ENCODE results near the gene TSC22D3. TPM values are rescaled to one million over a fixed set of nuclear protein-coding genes. Genes with fewer than 3 reads are reported as not detected.

Gene TSC22D3
- polyA plus RNA-seq, 1 of the 3 experiments (the other 2 are of a cell fraction), result 9.2 TPM

DNA sequence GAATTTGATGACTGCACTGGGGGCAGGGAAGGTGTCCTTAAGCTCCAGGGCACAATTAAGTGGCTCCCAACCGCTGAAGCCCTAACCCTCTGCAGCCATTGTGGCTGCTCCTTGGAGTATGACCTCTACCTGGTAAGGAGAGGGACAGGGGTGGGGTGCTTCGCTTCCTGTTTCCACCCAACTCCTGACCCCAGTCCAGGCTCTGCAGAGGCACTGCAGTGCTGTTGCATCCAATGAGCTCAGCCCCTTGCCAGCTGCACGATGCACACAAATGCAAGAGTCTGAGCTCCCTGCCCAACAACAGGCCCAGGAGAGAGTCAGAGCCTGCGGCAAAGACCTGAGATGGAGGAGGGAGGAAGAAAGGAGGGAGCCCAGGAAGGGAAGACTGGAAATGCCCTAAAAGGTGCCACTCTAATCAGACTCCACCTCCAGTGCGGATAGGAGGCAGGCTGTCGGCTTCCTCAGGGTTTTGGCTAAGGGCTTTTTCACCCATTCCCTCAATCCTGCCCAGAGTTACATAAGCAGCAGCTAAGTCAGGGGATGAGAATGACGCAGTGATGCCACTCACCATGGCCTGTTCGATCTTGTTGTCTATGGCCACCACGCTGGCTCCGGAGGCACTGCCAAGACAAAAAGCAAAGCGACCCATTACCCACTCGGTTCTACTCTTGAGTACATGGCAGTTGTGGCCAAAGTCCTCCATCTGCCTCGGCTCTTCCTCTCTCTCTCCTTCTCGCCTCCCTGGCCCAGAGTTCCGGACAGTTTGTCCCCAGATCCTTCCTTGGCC lies 60.1 kb downstream of the TSC22D3 start:
- H3K4me3 ChIP-seq (ENCODE audit: low read depth in 2 of 2, low read length in 1 of 2), result peak overlapping the region; percentile 60 to 70
- WGBS (ENCODE audit: low lambda C conversion rate), result 15% methylated on average over 9 of the region's 15 CpGs
- no peaks in the 10 kb centered on the region for H3F3A ChIP-seq (replicated peaks; ENCODE audit: insufficient read depth)
- no peaks in the 10 kb centered on the region for H3K9me2 ChIP-seq
- ChIA-PET POLR2A (interaction anchor here (0.6 to 2.5 kb wide), 2 partner anchors 26 to 59 kb away, joined by 3 to 13 read pairs; no protein-coding TSS in a partner anchor), CTCF (interaction anchor here (0.6 to 2.9 kb wide), 8 partner anchors 37 to 294 kb away, joined by 3 to 14 read pairs (median 5); partner anchors contain the start of genes NCBP2L and TSC22D3)
- H3K4me2 ChIP-seq, result peak overlapping the region; percentile 86
- DNase-seq, result peak; percentile 30
- TF ChIP-seq, protein P1, sequence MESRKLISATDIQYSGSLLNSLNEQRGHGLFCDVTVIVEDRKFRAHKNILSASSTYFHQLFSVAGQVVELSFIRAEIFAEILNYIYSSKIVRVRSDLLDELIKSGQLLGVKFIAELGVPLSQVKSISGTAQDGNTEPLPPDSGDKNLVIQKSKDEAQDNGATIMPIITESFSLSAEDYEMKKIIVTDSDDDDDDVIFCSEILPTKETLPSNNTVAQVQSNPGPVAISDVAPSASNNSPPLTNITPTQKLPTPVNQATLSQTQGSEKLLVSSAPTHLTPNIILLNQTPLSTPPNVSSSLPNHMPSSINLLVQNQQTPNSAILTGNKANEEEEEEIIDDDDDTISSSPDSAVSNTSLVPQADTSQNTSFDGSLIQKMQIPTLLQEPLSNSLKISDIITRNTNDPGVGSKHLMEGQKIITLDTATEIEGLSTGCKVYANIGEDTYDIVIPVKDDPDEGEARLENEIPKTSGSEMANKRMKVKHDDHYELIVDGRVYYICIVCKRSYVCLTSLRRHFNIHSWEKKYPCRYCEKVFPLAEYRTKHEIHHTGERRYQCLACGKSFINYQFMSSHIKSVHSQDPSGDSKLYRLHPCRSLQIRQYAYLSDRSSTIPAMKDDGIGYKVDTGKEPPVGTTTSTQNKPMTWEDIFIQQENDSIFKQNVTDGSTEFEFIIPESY (IDR thresholded peaks at IDR 0.05; ENCODE audit: borderline replicate concordance, low read depth), result no peak
- TF ChIP-seq ELF1 (IDR thresholded peaks at IDR 0.05) (no peak), SMC3 (IDR thresholded peaks at IDR 0.05; ENCODE audit: low read depth, low read length) (no peak), GABPA (IDR thresholded peaks at IDR 0.05; ENCODE audit: low read depth) (no peak), MXI1 (IDR thresholded peaks at IDR 0.05; ENCODE audit: low read depth, low read length) (no peak), TCF12 (IDR thresholded peaks at IDR 0.05) (no peak), GATA2 (CRISPR knock-in tag; IDR thresholded peaks at IDR 0.05) (no peak), RFX5 (IDR thresholded peaks at IDR 0.05; ENCODE audit: low read length) (no peak), FOSL2 (IDR thresholded peaks at IDR 0.05; ENCODE audit: borderline replicate concordance, low read depth) (no peak), CHD2 (IDR thresholded peaks at IDR 0.05; ENCODE audit: low read length, partially characterized antibody) (no peak), FOXJ3 (CRISPR knock-in tag; IDR thresholded peaks at IDR 0.05) (no peak), NFIC (IDR thresholded peaks at IDR 0.05; ENCODE audit: borderline replicate concordance) (no peak), JUND (IDR thresholded peaks at IDR 0.05) (no peak)
- TF ChIP-seq, protein P2, sequence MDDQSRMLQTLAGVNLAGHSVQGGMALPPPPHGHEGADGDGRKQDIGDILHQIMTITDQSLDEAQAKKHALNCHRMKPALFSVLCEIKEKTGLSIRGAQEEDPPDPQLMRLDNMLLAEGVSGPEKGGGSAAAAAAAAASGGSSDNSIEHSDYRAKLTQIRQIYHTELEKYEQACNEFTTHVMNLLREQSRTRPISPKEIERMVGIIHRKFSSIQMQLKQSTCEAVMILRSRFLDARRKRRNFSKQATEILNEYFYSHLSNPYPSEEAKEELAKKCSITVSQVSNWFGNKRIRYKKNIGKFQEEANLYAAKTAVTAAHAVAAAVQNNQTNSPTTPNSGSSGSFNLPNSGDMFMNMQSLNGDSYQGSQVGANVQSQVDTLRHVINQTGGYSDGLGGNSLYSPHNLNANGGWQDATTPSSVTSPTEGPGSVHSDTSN (IDR thresholded peaks at IDR 0.05), result no peak
- TF ChIP-seq, protein P3, sequence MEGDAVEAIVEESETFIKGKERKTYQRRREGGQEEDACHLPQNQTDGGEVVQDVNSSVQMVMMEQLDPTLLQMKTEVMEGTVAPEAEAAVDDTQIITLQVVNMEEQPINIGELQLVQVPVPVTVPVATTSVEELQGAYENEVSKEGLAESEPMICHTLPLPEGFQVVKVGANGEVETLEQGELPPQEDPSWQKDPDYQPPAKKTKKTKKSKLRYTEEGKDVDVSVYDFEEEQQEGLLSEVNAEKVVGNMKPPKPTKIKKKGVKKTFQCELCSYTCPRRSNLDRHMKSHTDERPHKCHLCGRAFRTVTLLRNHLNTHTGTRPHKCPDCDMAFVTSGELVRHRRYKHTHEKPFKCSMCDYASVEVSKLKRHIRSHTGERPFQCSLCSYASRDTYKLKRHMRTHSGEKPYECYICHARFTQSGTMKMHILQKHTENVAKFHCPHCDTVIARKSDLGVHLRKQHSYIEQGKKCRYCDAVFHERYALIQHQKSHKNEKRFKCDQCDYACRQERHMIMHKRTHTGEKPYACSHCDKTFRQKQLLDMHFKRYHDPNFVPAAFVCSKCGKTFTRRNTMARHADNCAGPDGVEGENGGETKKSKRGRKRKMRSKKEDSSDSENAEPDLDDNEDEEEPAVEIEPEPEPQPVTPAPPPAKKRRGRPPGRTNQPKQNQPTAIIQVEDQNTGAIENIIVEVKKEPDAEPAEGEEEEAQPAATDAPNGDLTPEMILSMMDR (IDR thresholded peaks at IDR 0.05), result no peak
- TF ChIP-seq, protein P4, sequence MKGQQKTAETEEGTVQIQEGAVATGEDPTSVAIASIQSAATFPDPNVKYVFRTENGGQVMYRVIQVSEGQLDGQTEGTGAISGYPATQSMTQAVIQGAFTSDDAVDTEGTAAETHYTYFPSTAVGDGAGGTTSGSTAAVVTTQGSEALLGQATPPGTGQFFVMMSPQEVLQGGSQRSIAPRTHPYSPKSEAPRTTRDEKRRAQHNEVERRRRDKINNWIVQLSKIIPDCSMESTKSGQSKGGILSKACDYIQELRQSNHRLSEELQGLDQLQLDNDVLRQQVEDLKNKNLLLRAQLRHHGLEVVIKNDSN (IDR thresholded peaks at IDR 0.05; ENCODE audit: borderline replicate concordance, low read depth), result no peak
- TF ChIP-seq, protein P5, sequence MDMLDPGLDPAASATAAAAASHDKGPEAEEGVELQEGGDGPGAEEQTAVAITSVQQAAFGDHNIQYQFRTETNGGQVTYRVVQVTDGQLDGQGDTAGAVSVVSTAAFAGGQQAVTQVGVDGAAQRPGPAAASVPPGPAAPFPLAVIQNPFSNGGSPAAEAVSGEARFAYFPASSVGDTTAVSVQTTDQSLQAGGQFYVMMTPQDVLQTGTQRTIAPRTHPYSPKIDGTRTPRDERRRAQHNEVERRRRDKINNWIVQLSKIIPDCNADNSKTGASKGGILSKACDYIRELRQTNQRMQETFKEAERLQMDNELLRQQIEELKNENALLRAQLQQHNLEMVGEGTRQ (IDR thresholded peaks at IDR 0.05; ENCODE audit: borderline replicate concordance, low read depth, low read length), result no peak
- H3K36me3 ChIP-seq (replicated peaks in 1 of 2; ENCODE audit: control insufficient read depth in 1 of 2, insufficient read depth in 2 of 2, low read length in 1 of 2), result no peaks in the 10 kb centered on the region
- H2AFZ ChIP-seq (ENCODE audit: low read depth), result peak overlapping the region; percentile 69; the same call in 1 of the 2 replicates
- H3K9ac ChIP-seq, result peak overlapping the region; percentile 72
- H4K20me1 ChIP-seq (ENCODE audit: insufficient read depth), result no peaks in the 10 kb centered on the region
- H3K79me2 ChIP-seq (ENCODE audit: insufficient read depth), result no peaks in the 10 kb centered on the region; the same call in 1 of the 2 replicates
- peak overlapping the region; percentile 32 to 65 for H3K27ac ChIP-seq (ENCODE audit: low read depth in 2 of 2, low read length in 1 of 2)
- H3K4me1 ChIP-seq (ENCODE audit: control insufficient read depth in 1 of 2, insufficient read depth in 2 of 2, low read depth in 1 of 2, low read length in 1 of 2), result peaks cover 6 to 13% of the 10 kb centered on the region in 2 experiments; a peak in 2 of 4 replicates
- H3K9me3 ChIP-seq, result no peaks in the 10 kb centered on the region
- H3K27me3 ChIP-seq (ENCODE audit: insufficient read depth), result peaks cover 26% of the 10 kb centered on the region; the same call in 1 of the 2 replicates

Measured in SK-N-SH (cell line).